T-cell (primary cell): ENCODE results near the gene ACSL6. TPM values are rescaled to one million over a fixed set of nuclear protein-coding genes. Genes with fewer than 3 reads are reported as not detected.

Source experiments
- ATAC-seq, 4 experiments: fragments of 200-7000 bp in 3 of 4; fragments of 150-1000 bp in 1 of 4; cut with Tn5 transposase; replicated peaks in 1 of 4; 1 replicate in 3 of 4; 2 replicates in 1 of 4; pipeline ENCODE4 v1.10.0; 2021; ENCODE audit warnings: moderate library complexity in 3 of 4, mild to moderate bottlenecking in 2 of 4, moderate number of reproducible peaks in 1 of 4
- CTCF ChIA-PET, 2 donors: fragments of 300-600 bp; sonication (Branson Sonifier 250); formaldehyde crosslinking; loops; one replicate each; lab custom pipeline; 2022; ENCODE audit warnings: antibody characterized with exemption in 2 of 2; lab: Charles Lee
- POLR2A ChIA-PET, 2 donors: fragments of 300-600 bp; sonication (Branson Sonifier 250); formaldehyde crosslinking; loops; one replicate each; lab custom pipeline; 2022; ENCODE audit warnings: antibody characterized with exemption in 2 of 2; lab: Charles Lee
- DNase-seq, 35 experiments: peaks; one replicate each; pipeline versions ENCODE4 v3.0.0 to v3.0.0-alpha.2; 2013 to 2023
- H3K27ac ChIP-seq: one replicate; pipeline ENCODE4 v1.5.1; 2013; ENCODE audit warnings: low read length
- H3K27me3 ChIP-seq, 2 experiments: replicated peaks in 1 of 2; 1 replicate in 1 of 2; 2 replicates in 1 of 2; pipeline versions ENCODE4 v1.6.1 to v1.7.0; 2013; ENCODE audit warnings: low read length in 1 of 2, mixed read lengths in 1 of 2; ENCODE audit not compliant: control insufficient read depth in 2 of 2, insufficient read depth in 2 of 2; ENCODE audit errors: extremely low read depth in 1 of 2
- H3K36me3 ChIP-seq, 2 donors: 1 replicate in 1 of 2; 2 replicates in 1 of 2; pipeline versions ENCODE4 v1.6.1 to v1.7.0; 2013; ENCODE audit warnings: low read length in 1 of 2; ENCODE audit not compliant: control insufficient read depth in 2 of 2, insufficient read depth in 1 of 2; ENCODE audit errors: extremely low read depth in 1 of 2
- H3K4me1 ChIP-seq, 2 experiments: 1 replicate in 1 of 2; 2 replicates in 1 of 2; pipeline versions ENCODE4 v1.6.1 to v1.7.0; 2013; ENCODE audit warnings: low read length in 2 of 2, mixed read lengths in 1 of 2; ENCODE audit not compliant: insufficient read depth in 2 of 2, control insufficient read depth in 1 of 2; ENCODE audit errors: extremely low read depth in 1 of 2
- H3K4me3 ChIP-seq, 2 donors: 1 replicate in 1 of 2; 2 replicates in 1 of 2; pipeline versions ENCODE4 v1.5.1 to v1.7.0; 2013; ENCODE audit warnings: mild to moderate bottlenecking in 2 of 2, low read length in 1 of 2, moderate library complexity in 1 of 2; ENCODE audit not compliant: control insufficient read depth in 1 of 2; ENCODE audit errors: extremely low read depth in 1 of 2
- H3K9me3 ChIP-seq: 2 replicates; pipeline ENCODE4 v1.7.0; 2013
- H3K27ac Mint-ChIP-seq, 2 donors: one replicate each; pipeline ENCODE4 v1.8.0; 2020 to 2021; ENCODE audit warnings: mild to moderate bottlenecking in 2 of 2, mixed read lengths in 2 of 2
- H3K27me3 Mint-ChIP-seq, 2 donors: one replicate each; pipeline ENCODE4 v1.8.0; 2021 to 2022; ENCODE audit warnings: mixed read lengths in 2 of 2
- H3K36me3 Mint-ChIP-seq: one replicate; pipeline ENCODE4 v1.8.0; 2021; ENCODE audit warnings: mixed read lengths
- H3K4me1 Mint-ChIP-seq, 3 donors: one replicate each; pipeline ENCODE4 v1.8.0; 2020 to 2022; ENCODE audit warnings: mixed read lengths in 3 of 3, mild to moderate bottlenecking in 1 of 3
- H3K4me3 Mint-ChIP-seq, 3 donors: one replicate each; pipeline ENCODE4 v1.8.0; 2020 to 2022; ENCODE audit warnings: mild to moderate bottlenecking in 3 of 3, mixed read lengths in 3 of 3, moderate library complexity in 3 of 3
- H3K9me3 Mint-ChIP-seq, 3 donors: one replicate each; pipeline ENCODE4 v1.8.0; 2020 to 2022; ENCODE audit warnings: mixed read lengths in 3 of 3
- whole genome bisulfite sequencing: methylation state at CpG from one replicate; pipeline ENCODE4 v1.1.5; 2013; ENCODE audit warnings: missing lambda C conversion rate; ENCODE audit not compliant: insufficient coverage; 5-methylcytosine and 5-hydroxymethylcytosine counted together
- total RNA-seq, 35 experiments: library from RNA in 6 of 35; stranded (reverse) in 6 of 35; fragments of 120-200 nt in 1 of 35; gene quantifications; one replicate each; pipeline versions ENCODE4 v1.2.1 to v1.2.4 and lab custom pipeline; 2013 to 2026

Gene ACSL6
- total RNA-seq, 5 donors from 2014 or later (not counting 1 experiment from before 2014, with no cell fraction given), result 23.7 to 42.9 (median 27.8) TPM

DNA sequence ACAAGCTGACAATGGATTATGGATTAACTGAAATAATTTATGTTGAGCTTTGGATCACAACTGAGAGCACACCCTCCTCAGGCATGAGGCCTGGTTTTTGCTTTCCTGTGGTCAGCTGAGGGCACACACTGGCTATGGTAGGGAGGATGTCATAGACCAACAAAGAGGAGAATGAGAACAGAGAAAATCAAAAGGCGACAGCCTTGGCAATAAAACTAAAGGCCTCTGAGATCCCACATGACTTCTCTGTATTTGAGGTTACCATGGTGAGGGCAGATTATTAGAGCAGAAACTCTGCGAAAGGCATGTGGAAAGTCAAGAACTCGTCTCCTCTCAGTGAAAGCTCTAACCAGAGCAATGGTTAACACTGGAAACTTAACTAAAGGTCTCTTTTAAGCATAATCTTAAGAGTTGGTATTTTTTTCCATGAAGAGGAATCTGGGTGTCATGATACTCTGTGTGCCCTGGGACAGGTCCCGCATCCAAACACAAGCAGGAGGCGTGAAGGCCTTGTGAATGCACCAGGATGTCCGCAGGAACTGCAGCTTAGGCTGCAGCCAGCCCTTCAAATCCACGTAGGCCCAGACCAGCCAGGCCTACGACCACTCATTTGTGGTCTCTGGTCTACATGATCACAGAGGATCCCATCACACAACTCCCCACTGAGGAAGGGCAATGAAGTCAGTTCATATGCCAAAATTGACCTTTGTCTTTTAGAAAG lies 53.6 kb downstream of the ACSL6 start:
- no peaks in the 10 kb centered on the region for H3K4me1 ChIP-seq
- H3K27me3 ChIP-seq, result no peaks in the 10 kb centered on the region
- peaks cover 0 to 20% of the 10 kb centered on the region in 2 donors for H3K36me3 ChIP-seq
- H3K27ac Mint-ChIP-seq, result peak overlapping the region in 1 of 2 donors; percentile 30
- H3K9me3 Mint-ChIP-seq, result no peaks in the 10 kb centered on the region
- 100% methylated on average over 4 of the region's 8 CpGs for WGBS
- ATAC-seq, result no peak
- H3K4me3 Mint-ChIP-seq, result no peak overlapping the region
- ChIA-PET POLR2A (no interaction called here), CTCF (no interaction called here)
- no peak overlapping the region for H3K27ac ChIP-seq
- H3K4me3 ChIP-seq, result no peak overlapping the region
- no peaks in the 10 kb centered on the region for H3K9me3 ChIP-seq
- no peak for DNase-seq
- H3K4me1 Mint-ChIP-seq, result peaks cover 0 to 1% (median 0%) of the 10 kb centered on the region in 3 donors
- no peaks in the 10 kb centered on the region for H3K27me3 Mint-ChIP-seq
- peaks cover 45% of the 10 kb centered on the region for H3K36me3 Mint-ChIP-seq

DNA sequence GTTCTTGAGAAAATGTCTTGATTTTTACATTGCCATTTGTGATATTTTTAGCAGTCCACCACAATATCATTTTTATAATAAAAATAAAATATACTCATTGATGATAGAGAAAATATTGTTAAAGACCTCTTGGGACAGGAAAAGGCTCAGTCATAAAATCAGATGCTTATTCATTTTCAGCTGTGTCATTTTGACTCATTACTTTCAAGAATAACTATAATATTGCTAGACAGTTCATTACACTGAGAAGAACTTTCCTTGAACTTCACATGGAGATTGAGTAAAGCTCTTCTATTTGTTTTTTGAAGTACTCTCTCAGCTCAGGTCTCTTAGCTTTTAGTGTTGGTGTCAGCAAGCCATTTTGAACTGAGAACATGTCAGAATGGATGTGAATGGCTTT lies 57.5 kb downstream of the ACSL6 start:
- no peaks in the 10 kb centered on the region for H3K4me1 ChIP-seq
- H3K27me3 ChIP-seq, result no peaks in the 10 kb centered on the region
- POLR2A ChIA-PET, result no interaction called here
- H3K9me3 ChIP-seq, result no peaks in the 10 kb centered on the region
- Mint-ChIP-seq H3K36me3 (peaks cover 36% of the 10 kb centered on the region), H3K27ac (no peak overlapping the region), H3K4me3 (no peak overlapping the region), H3K4me1 (peaks cover 0 to 1% (median 0%) of the 10 kb centered on the region in 3 donors), H3K9me3 (peaks cover 0 to 3% (median 0%) of the 10 kb centered on the region in 3 donors), H3K27me3 (no peaks in the 10 kb centered on the region)
- peaks cover 0 to 12% of the 10 kb centered on the region in 2 donors for H3K36me3 ChIP-seq
- no peak overlapping the region for H3K27ac ChIP-seq
- CTCF ChIA-PET, result no interaction called here
- DNase-seq (no peak), ATAC-seq (no peak)
- no peak overlapping the region for H3K4me3 ChIP-seq

GRCh38 chr5:131952301-131952857 lies 59.1 kb downstream of the ACSL6 start:
- Mint-ChIP-seq H3K36me3 (peaks cover 33% of the 10 kb centered on the region), H3K4me1 (peaks cover 0 to 1% (median 0%) of the 10 kb centered on the region in 3 donors), H3K9me3 (peaks cover 0 to 5% (median 0%) of the 10 kb centered on the region in 3 donors), H3K27ac (no peak overlapping the region), H3K4me3 (no peak overlapping the region), H3K27me3 (no peaks in the 10 kb centered on the region)
- Histone ChIP-seq H3K9me3 (no peaks in the 10 kb centered on the region), H3K27ac (no peak overlapping the region), H3K4me1 (no peaks in the 10 kb centered on the region), H3K27me3 (no peaks in the 10 kb centered on the region), H3K36me3 (peaks cover 0 to 9% of the 10 kb centered on the region in 2 donors), H3K4me3 (no peak overlapping the region)
- no peak for DNase-seq
- ATAC-seq, result no peak
- POLR2A ChIA-PET, result no interaction called here
- no CpG with 5 or more reads among the region's 3 CpGs for WGBS
- CTCF ChIA-PET, result no interaction called here

DNA sequence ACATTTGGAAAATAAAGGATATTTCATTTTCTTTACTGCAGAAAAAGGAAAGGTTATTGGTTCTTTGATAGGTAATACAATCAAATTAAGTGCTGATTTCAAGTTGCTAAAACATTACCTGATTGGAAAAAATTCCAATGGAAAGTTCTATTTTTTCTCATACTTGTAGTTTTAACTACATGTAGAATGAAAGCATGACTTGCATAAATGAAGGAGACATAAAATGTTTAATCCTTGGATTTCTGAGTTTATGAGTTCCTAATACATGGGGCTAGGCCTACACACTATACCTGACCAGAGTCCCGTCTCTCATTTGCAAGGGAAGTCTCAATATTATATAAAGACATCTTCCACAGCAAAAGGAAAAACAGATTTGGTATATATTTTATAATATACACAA lies 60.8 kb downstream of the ACSL6 start:
- Mint-ChIP-seq H3K27me3 (no peaks in the 10 kb centered on the region), H3K4me3 (no peak overlapping the region), H3K9me3 (peaks cover 0 to 5% (median 0%) of the 10 kb centered on the region in 3 donors), H3K36me3 (peaks cover 38% of the 10 kb centered on the region), H3K27ac (no peak overlapping the region), H3K4me1 (no peaks in the 10 kb centered on the region)
- no CpG with 5 or more reads among the region's 1 CpG for WGBS
- H3K9me3 ChIP-seq, result no peaks in the 10 kb centered on the region
- H3K27ac ChIP-seq, result no peak overlapping the region
- no peaks in the 10 kb centered on the region for H3K4me1 ChIP-seq
- no peaks in the 10 kb centered on the region for H3K27me3 ChIP-seq
- H3K4me3 ChIP-seq, result no peak overlapping the region
- H3K36me3 ChIP-seq, result peaks cover 0 to 9% of the 10 kb centered on the region in 2 donors
- ChIA-PET POLR2A (no interaction called here), CTCF (no interaction called here)
- DNase-seq (no peak), ATAC-seq (no peak)

- H3K36me3 ChIP-seq, result no peaks in the 10 kb centered on the region
- WGBS, result no CpG with 5 or more reads among the region's 2 CpGs
- H3K27ac ChIP-seq, result no peak overlapping the region
- ATAC-seq (no peak), DNase-seq (no peak)
- no peaks in the 10 kb centered on the region for H3K4me1 ChIP-seq
- H3K4me3 Mint-ChIP-seq, result no peak overlapping the region
- ChIA-PET CTCF (no interaction called here), POLR2A (no interaction called here)
- H3K36me3 Mint-ChIP-seq, result peaks cover 28% of the 10 kb centered on the region
- no peaks in the 10 kb centered on the region for H3K27me3 Mint-ChIP-seq
- H3K4me1 Mint-ChIP-seq, result no peaks in the 10 kb centered on the region
- no peaks in the 10 kb centered on the region for H3K9me3 ChIP-seq
- H3K27ac Mint-ChIP-seq, result no peak overlapping the region
- peaks cover 0 to 5% (median 0%) of the 10 kb centered on the region in 3 donors for H3K9me3 Mint-ChIP-seq
- H3K4me3 ChIP-seq, result no peak overlapping the region
- H3K27me3 ChIP-seq, result no peaks in the 10 kb centered on the region
These were observed 64.0 kb downstream of the ACSL6 start for GRCh38 chr5:131947445-131947844.

GRCh38 chr5:131945551-131946168 lies 65.8 kb downstream of the ACSL6 start, which contains the start of gene MEIKIN:
Gene MEIKIN, minus strand, starts transcription at chr5:131945663. Its CDS starts 158 bp downstream, at chr5:131945505.
- Histone ChIP-seq H3K4me3 (no peak within 1 kb of the TSS), H3K27me3 (no peaks in the 10 kb centered on the region), H3K9me3 (no peaks in the 10 kb centered on the region), H3K27ac (no peak within 1 kb of the TSS), H3K36me3 (no peaks in the 10 kb centered on the region), H3K4me1 (no peaks in the 10 kb centered on the region)
- no peak within 1 kb of the TSS for H3K27ac Mint-ChIP-seq
- ChIA-PET CTCF (no interaction called here), POLR2A (no interaction called here)
- no peak for ATAC-seq
- H3K36me3 Mint-ChIP-seq, result peaks cover 34% of the 10 kb centered on the region
- no peaks in the 10 kb centered on the region for H3K4me1 Mint-ChIP-seq
- H3K9me3 Mint-ChIP-seq, result peaks cover 0 to 8% (median 0%) of the 10 kb centered on the region in 3 donors
- 97% methylated on average over 19 of the region's 24 CpGs for WGBS
- no peak within 1 kb of the TSS for H3K4me3 Mint-ChIP-seq
- DNase-seq, result no peak
- no peaks in the 10 kb centered on the region for H3K27me3 Mint-ChIP-seq
